Nephron (organoid): ENCODE measurements around the gene NCMAP.
A peak's percentile ranks its signal among the peaks of the same experiment; 100 is the strongest.

Experiments used
- H3K27ac Mint-ChIP-seq, 3 experiments: 2 replicates each; pipeline ENCODE4 v1.8.0; 2020; ENCODE audit warnings: mixed read lengths in 3 of 3, mild to moderate bottlenecking in 2 of 3, moderate library complexity in 1 of 3
- H3K27me3 Mint-ChIP-seq: 2 replicates; pipeline ENCODE4 v1.8.0; 2021; ENCODE audit warnings: low read depth, mild to moderate bottlenecking, moderate library complexity, mixed read lengths
- H3K36me3 Mint-ChIP-seq: 2 replicates; pipeline ENCODE4 v1.8.0; 2020; ENCODE audit warnings: low read depth, mixed read lengths
- H3K4me1 Mint-ChIP-seq: 2 replicates; pipeline ENCODE4 v1.8.0; 2020; ENCODE audit warnings: mixed read lengths
- H3K4me3 Mint-ChIP-seq, 3 experiments: 2 replicates each; pipeline ENCODE4 v1.8.0; 2020; ENCODE audit warnings: mild to moderate bottlenecking in 3 of 3, mixed read lengths in 3 of 3, moderate library complexity in 2 of 3
- H3K9me3 Mint-ChIP-seq: 2 replicates; pipeline ENCODE4 v1.8.0; 2020; ENCODE audit warnings: mixed read lengths
- TF ChIP-seq, protein P1 (sequence below), 3 experiments: fragments of 200-600 bp; sonication (generic); IDR thresholded peaks; one replicate each; pipeline ENCODE4 v1.5.0; 2021; ENCODE audit warnings: antibody characterized with exemption in 3 of 3; ENCODE audit not compliant: unreplicated experiment in 3 of 3

Gene NCMAP

DNA sequence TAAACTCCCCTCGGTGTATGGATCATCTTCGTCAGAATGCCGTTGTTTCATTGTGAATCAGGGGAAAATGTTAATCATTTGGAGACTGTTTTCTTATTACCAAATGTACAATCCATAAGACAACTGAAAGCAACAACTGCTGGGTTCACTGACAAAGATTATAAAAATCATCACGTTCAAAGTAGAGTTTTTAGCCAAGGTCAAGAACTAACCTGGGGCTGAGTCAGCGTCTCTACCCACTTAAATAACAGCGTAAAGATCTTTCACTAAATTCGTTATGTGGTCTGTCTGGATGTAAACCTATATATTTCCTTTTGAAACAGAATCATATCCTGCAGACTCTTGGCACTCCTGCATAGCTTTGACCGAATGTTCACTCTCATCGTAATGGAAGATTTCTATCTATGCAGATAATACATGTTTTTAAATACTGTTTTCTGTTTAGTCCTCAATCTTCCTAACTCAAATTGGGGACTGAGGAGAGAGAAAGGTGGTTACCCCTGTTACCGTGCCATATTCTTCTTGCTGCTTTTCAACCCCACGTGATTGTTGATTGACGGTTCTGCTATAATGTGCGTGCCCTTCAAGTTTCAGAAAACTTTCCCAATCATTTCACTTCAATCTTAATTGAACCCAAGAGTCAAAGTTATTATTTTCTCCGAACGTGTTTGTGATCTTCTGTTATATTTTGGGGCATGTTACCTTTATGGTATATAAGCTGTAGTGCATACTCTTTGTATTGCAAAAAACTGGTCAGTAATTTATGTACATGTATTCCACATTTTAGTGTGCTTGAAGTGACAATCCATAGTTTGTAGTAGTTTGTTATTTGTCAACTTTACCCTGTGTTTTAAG is 15.6 kb upstream of the NCMAP start:
- TF ChIP-seq, protein P1, sequence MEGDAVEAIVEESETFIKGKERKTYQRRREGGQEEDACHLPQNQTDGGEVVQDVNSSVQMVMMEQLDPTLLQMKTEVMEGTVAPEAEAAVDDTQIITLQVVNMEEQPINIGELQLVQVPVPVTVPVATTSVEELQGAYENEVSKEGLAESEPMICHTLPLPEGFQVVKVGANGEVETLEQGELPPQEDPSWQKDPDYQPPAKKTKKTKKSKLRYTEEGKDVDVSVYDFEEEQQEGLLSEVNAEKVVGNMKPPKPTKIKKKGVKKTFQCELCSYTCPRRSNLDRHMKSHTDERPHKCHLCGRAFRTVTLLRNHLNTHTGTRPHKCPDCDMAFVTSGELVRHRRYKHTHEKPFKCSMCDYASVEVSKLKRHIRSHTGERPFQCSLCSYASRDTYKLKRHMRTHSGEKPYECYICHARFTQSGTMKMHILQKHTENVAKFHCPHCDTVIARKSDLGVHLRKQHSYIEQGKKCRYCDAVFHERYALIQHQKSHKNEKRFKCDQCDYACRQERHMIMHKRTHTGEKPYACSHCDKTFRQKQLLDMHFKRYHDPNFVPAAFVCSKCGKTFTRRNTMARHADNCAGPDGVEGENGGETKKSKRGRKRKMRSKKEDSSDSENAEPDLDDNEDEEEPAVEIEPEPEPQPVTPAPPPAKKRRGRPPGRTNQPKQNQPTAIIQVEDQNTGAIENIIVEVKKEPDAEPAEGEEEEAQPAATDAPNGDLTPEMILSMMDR (IDR thresholded peaks at IDR 0.05; ENCODE audit: unreplicated experiment in 3 of 3), result no peak
- no peak overlapping the region for H3K4me3 Mint-ChIP-seq
- no peaks in the 10 kb centered on the region for H3K27me3 Mint-ChIP-seq
- peaks cover 10% of the 10 kb centered on the region for H3K4me1 Mint-ChIP-seq
- peak overlapping the region; percentile 20 to 82 (median 73) for H3K27ac Mint-ChIP-seq
- no peaks in the 10 kb centered on the region for H3K9me3 Mint-ChIP-seq
- no peaks in the 10 kb centered on the region for H3K36me3 Mint-ChIP-seq

DNA sequence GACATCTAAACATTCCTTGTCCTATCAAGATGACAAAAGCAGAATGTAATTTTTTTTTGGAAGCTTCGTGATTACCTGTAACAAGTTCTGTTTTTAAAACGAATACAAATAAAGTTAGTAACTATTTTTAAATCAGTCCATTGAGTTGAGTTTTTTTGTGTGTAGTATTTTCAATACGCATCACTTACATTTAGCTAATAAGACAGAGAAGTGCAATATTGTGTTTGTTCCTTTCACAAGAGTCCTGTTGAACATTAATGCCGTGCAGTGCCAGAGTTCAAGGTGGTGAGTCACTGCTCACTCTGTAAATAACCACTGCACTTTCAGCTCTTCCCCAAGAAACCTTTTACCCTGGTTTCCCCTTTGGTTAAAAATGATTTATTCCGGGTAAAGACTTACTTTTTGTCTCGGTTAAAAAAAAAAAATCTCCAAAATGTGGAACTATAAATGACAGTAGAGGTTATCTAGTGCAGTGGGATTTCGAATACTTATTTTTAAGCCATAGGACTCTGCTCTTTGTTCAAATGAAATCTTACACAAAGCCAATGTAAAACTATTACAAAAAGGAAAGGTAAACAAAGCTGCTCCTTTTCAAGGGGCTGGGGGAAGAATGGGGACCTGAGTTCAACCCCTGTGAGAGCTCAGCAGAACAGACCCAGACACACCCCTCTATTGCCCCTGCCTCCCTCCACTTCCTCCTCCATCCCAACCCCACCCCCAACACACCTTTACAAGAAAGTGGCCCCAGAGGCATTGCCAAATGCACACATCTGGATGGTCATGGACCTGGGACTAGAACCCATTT is 14.8 kb upstream of the NCMAP start:
- TF ChIP-seq, protein P1 (IDR thresholded peaks at IDR 0.05; ENCODE audit: unreplicated experiment in 3 of 3), result no peak
- Mint-ChIP-seq H3K4me1 (peaks cover 10% of the 10 kb centered on the region), H3K9me3 (no peaks in the 10 kb centered on the region), H3K27me3 (no peaks in the 10 kb centered on the region), H3K27ac (peak overlapping the region; percentile 20 to 82 (median 73)), H3K4me3 (no peak overlapping the region), H3K36me3 (no peaks in the 10 kb centered on the region)

DNA sequence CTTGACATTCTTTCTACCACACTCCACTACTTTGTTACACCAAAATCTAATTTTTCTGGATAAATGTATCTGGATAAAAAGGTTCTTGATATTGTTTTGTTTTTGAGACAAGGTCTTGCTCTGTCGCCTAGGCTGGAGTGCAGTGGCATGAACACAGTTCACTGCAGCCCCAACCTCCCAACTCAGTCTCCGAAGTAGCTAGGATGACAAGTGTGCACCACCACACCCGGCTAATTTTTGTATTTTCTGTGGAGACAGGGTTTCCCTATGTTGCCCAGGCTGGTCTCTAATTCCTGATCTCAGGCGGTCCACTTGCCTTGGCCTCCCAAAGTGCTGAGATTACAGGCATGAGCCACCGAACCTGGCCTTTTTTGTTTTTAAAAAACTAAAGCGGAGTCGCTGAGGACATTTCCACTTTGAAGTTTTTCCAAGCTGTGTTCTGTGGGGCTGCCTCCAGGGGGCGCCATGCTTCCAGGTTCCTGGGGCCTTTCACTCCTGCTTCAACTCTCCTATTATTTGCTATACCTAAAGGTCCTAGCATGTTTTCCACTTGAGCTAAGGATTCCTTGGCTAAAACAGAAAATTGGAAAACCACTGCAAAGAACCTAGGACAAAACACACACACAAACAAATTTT is 14.1 kb upstream of the NCMAP start:
- H3K4me1 Mint-ChIP-seq, result peaks cover 10% of the 10 kb centered on the region
- H3K36me3 Mint-ChIP-seq, result no peaks in the 10 kb centered on the region
- no peak overlapping the region for H3K4me3 Mint-ChIP-seq
- TF ChIP-seq, protein P1 (IDR thresholded peaks at IDR 0.05; ENCODE audit: unreplicated experiment in 3 of 3), result peak; percentile 42 to 58 (median 49)
- no peaks in the 10 kb centered on the region for H3K27me3 Mint-ChIP-seq
- H3K27ac Mint-ChIP-seq, result peak overlapping the region; percentile 20 to 82 (median 73)
- no peaks in the 10 kb centered on the region for H3K9me3 Mint-ChIP-seq

DNA sequence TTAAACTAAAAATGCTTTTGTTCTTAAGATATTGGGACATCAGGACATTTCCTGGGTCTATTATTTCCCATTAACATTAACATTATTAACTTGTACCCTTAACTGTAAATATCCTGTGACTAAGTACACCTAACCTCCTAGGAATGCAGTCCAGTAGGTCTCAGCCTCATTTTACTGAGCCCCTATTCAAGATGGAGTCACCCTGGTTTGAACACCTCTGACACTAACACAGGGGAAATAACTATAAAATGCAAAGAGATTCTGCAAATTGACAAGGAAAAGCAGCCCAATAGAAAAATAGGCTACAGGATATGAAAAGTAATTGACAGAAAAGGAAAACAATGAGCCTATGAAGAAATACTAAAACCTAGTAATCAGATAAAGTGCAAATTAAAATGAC is 11.6 kb upstream of the NCMAP start:
- Mint-ChIP-seq H3K27ac (peak overlapping the region in 1 of 3 experiments; percentile 10), H3K4me3 (no peak overlapping the region), H3K4me1 (peaks cover 10% of the 10 kb centered on the region), H3K9me3 (no peaks in the 10 kb centered on the region), H3K36me3 (no peaks in the 10 kb centered on the region), H3K27me3 (peaks cover 6% of the 10 kb centered on the region)
- TF ChIP-seq, protein P1 (IDR thresholded peaks at IDR 0.05; ENCODE audit: unreplicated experiment in 3 of 3), result no peak

DNA sequence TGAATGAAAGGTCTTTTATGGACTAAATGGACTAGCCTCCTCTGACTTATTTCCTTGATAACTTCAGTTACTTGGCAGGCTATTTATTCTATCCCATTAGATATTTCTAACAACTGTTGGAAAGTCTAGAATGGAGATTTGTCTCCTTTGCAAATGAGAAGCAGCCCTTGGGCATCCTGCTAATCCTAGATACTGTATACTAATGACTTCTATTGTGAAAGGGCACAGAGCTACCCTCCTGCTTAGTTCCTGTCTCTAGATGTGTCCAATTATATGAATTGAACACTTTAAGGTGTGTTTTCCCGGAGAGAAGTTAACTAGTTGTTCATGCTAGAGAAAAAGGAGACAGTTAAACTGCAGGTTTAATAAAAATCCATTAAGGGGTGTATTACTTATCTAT is 10.2 kb upstream of the NCMAP start:
- H3K4me3 Mint-ChIP-seq, result no peak overlapping the region
- TF ChIP-seq, protein P1 (IDR thresholded peaks at IDR 0.05; ENCODE audit: unreplicated experiment in 3 of 3), result no peak
- H3K9me3 Mint-ChIP-seq, result no peaks in the 10 kb centered on the region
- peaks cover 2% of the 10 kb centered on the region for H3K4me1 Mint-ChIP-seq
- no peaks in the 10 kb centered on the region for H3K36me3 Mint-ChIP-seq
- peaks cover 10% of the 10 kb centered on the region for H3K27me3 Mint-ChIP-seq
- peak overlapping the region in 1 of 3 experiments; percentile 1 for H3K27ac Mint-ChIP-seq
